ENCODE results near the gene SLC30A5. TPM values are rescaled to one million over a fixed set of nuclear protein-coding genes. Genes with fewer than 3 reads are reported as not detected.

The SLC30A5 gene
- total RNA-seq, 4 donors from 2014 or later: 29.2 to 35.1 (median 32.5) TPM

DNA sequence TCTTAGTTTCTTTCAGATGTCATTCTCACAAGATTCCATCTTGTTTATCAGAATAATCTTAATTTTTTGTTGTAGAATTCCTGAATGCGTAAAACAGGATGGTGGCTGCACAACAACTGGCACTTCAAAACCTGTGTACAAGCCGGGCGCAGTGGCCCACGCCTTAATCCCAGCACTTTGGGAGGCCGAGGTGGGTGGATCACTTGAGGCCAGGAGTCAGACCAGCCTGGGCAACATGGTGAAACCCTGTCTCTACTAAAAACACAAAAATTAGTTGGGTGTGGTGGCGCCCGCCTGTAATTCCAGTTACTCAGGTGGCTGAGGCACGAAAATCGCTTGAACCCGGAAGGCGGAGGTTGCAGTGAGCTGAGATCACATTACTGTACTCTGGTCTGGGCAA lies 62.6 kb downstream of the SLC30A5 start:
- intact Hi-C loops (cut with DNase I): no loop called here
- no peak for DNase-seq (ENCODE audit: extremely low spot score)
- no peaks in the 10 kb centered on the region for H3K9me3 ChIP-seq
- H3K4me1 ChIP-seq: no peaks in the 10 kb centered on the region
- WGBS: 97% methylated on average over 11 of the region's 11 CpGs
- no peak overlapping the region for H3K4me3 ChIP-seq
- H3K27me3 ChIP-seq: no peaks in the 10 kb centered on the region
- H3K27ac ChIP-seq (replicated peaks in 1 of 4): no peak overlapping the region
- no peaks in the 10 kb centered on the region for H3K36me3 ChIP-seq
- TF ChIP-seq, protein P1, sequence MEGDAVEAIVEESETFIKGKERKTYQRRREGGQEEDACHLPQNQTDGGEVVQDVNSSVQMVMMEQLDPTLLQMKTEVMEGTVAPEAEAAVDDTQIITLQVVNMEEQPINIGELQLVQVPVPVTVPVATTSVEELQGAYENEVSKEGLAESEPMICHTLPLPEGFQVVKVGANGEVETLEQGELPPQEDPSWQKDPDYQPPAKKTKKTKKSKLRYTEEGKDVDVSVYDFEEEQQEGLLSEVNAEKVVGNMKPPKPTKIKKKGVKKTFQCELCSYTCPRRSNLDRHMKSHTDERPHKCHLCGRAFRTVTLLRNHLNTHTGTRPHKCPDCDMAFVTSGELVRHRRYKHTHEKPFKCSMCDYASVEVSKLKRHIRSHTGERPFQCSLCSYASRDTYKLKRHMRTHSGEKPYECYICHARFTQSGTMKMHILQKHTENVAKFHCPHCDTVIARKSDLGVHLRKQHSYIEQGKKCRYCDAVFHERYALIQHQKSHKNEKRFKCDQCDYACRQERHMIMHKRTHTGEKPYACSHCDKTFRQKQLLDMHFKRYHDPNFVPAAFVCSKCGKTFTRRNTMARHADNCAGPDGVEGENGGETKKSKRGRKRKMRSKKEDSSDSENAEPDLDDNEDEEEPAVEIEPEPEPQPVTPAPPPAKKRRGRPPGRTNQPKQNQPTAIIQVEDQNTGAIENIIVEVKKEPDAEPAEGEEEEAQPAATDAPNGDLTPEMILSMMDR (IDR thresholded peaks at IDR 0.05): no peak
- no peak for TF ChIP-seq POLR2AphosphoS5 (IDR thresholded peaks at IDR 0.05)

DNA sequence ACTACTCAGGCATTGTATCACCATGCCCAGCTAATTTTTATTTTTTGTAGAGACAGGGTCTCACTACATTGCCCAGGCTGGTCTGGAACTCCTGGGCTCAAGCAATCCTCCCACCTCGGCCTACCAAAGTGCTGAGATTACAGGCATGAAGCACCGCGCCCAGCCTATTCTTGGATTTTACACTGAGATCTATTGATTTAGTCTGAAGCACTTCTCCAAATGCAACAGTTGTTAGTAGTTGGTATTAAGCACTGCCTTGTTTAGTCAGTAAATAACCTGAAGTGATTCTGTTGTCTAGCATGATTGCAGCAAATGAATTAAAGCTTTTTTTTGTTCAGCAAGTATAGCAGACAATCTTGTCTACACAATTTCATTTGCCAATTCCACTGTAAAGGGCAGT lies 64.2 kb downstream of the SLC30A5 start:
- 97% methylated on average over 3 of the region's 3 CpGs for WGBS
- intact Hi-C loops (cut with DNase I): no loop called here
- no peak for DNase-seq (ENCODE audit: extremely low spot score)
- Histone ChIP-seq H3K27ac (replicated peaks in 1 of 4) (no peak overlapping the region), H3K4me3 (no peak overlapping the region), H3K4me1 (no peaks in the 10 kb centered on the region), H3K36me3 (no peaks in the 10 kb centered on the region), H3K27me3 (no peaks in the 10 kb centered on the region), H3K9me3 (no peaks in the 10 kb centered on the region)
- TF ChIP-seq EP300 (IDR thresholded peaks at IDR 0.05): no peak
- no peak for TF ChIP-seq POLR2A (IDR thresholded peaks at IDR 0.05; ENCODE audit: low read depth)
- no peak for TF ChIP-seq POLR2AphosphoS5 (IDR thresholded peaks at IDR 0.05)
- TF ChIP-seq, protein P1 (IDR thresholded peaks at IDR 0.05): no peak

DNA sequence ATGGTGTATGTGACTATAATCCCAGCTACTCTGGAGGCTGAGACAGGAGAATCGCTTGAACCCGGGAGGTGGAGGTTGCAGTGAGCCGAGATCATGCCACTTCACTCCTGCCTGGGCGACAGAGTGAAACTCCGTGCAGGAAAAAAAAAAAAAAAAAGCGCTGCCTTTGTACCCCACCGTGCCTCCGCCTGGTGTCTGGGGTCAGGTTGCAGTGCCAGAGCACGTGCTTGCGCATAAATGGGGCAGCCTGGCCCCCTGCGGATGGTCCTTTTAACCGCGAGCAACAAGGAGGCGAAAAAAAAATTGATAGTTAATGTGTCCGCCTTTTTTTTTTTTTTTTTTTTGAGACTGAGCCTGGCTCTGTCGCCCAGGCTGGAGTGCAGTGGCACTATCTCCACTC lies 66.8 kb downstream of the SLC30A5 start:
- Histone ChIP-seq H3K36me3 (no peaks in the 10 kb centered on the region), H3K4me3 (no peak overlapping the region), H3K9me3 (no peaks in the 10 kb centered on the region), H3K4me1 (no peaks in the 10 kb centered on the region), H3K27me3 (no peaks in the 10 kb centered on the region), H3K27ac (replicated peaks in 1 of 4) (no peak overlapping the region)
- no peak for TF ChIP-seq POLR2AphosphoS5 (IDR thresholded peaks at IDR 0.05)
- no peak for TF ChIP-seq EP300 (IDR thresholded peaks at IDR 0.05)
- no peak for TF ChIP-seq POLR2A (IDR thresholded peaks at IDR 0.05; ENCODE audit: low read depth)
- TF ChIP-seq, protein P1 (IDR thresholded peaks at IDR 0.05): no peak
- intact Hi-C loops (cut with DNase I): loop anchor here (10.0 kb wide), 1 partner anchor 54 kb away; a partner anchor contains a TSS
- WGBS: 91% methylated on average over 16 of the region's 16 CpGs
- no peak for DNase-seq (ENCODE audit: extremely low spot score)

DNA sequence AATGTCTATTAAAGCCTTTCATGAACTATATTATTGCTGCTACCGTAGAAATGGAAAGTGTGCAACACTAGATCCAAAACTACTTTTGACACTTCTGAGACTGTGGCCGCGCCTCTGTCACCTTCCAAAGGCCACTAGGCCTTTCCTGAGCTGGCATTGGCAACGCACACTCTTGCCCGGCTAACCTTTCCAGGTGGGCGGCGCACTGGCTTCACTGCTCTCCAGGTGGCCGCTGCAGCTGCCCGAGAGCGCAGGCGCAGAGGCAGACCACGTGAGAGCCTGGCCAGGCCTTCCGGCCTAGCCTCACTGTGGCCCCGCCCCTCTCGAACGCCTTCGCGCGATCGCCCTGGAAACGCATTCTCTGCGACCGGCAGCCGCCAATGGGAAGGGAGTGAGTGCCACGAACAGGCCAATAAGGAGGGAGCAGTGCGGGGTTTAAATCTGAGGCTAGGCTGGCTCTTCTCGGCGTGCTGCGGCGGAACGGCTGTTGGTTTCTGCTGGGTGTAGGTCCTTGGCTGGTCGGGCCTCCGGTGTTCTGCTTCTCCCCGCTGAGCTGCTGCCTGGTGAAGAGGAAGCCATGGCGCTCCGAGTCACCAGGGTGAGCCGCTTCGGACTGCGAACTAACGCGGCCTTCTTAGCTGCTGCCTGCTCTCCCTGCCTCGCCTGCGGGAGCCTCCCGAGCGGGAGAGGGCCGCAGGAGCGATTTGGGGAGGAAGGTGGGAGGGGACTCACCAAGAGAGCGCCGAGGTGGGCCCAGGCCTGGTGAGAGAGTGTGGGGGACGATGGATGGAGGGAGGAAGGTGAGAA lies 73.1 kb downstream of the SLC30A5 start, which contains the start of gene CCNB1:
CCNB1 (plus strand) TSS at position 465 of the 807 bp plus-strand sequence; CDS start at position 578, 113 bp downstream.
- WGBS: 3% methylated on average over 36 of the region's 50 CpGs
- Histone ChIP-seq H3K4me3 (peak within 1 kb of the TSS; percentile 69 to 79 (median 72)), H3K27me3 (no peaks in the 10 kb centered on the region), H3K36me3 (peaks cover 0 to 8% (median 3%) of the 10 kb centered on the region in 4 donors), H3K9me3 (no peaks in the 10 kb centered on the region), H3K27ac (replicated peaks in 1 of 4) (peak within 1 kb of the TSS; percentile 35 to 66 (median 51)), H3K4me1 (peaks cover 9 to 18% (median 15%) of the 10 kb centered on the region in 4 donors)
- intact Hi-C loops (cut with DNase I): loop anchor here (5.0 to 10.0 kb wide), 2 partner anchors 48 to 70 kb away; a partner anchor contains a TSS
- TF ChIP-seq POLR2AphosphoS5 (IDR thresholded peaks at IDR 0.05) (peak; percentile 55 to 86), EP300 (IDR thresholded peaks at IDR 0.05) (no peak)
- TF ChIP-seq, protein P1 (IDR thresholded peaks at IDR 0.05): peak in 1 of 3 experiments; percentile 18
- peak; percentile 99 for DNase-seq (ENCODE audit: extremely low spot score)

Measured in esophagus muscularis mucosa (tissue), 4 donors.